Endometrium (tissue), 2 donors: Measurements from ENCODE around the gene COMMD7.
"Not testable (repeated sequence)": the region's sequence is repeated elsewhere in the genome, so short reads cannot be mapped to it uniquely, and the experiment has no call there.

Experiments
- FAIRE-seq: peaks from 2 replicates; lab custom pipeline; 2012; peaks lifted over from hg19 to GRCh38; lab: Jason Lieb, UNC
- donor health status: control.
- donor health status: control.

Gene COMMD7

DNA sequence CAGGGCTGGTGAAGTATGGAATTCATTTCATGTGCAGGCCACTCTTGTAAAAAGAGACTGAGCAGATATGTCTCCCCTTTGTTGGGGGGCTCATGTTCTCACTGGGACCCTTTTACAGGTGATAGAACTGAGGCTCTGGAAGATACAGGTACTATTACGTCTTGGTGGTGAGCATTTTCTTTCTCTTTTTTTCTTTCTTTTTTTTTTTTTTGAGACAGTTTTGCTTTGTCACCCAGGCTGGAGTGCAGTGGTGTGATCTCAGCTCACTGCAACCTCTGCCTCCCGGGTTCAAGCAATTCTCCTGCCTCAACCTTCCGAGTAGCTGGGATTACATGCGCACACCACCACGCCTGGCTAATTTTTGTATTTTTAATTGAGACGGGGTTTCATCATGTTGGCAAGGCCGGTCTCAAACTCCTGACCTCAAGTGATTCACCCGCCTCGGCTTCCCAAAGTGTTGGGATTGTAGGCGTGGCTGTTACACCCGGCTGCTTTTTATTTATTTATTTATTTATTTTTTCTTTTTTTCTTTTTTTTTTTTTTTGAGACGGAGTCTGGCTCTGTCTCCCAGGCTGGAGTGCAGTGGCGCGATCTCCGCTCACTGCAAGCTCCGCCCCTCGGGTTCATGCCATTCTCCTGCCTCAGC, 22.1 kb upstream of the COMMD7 start:
- not testable (repeated sequence) for FAIRE-seq

DNA sequence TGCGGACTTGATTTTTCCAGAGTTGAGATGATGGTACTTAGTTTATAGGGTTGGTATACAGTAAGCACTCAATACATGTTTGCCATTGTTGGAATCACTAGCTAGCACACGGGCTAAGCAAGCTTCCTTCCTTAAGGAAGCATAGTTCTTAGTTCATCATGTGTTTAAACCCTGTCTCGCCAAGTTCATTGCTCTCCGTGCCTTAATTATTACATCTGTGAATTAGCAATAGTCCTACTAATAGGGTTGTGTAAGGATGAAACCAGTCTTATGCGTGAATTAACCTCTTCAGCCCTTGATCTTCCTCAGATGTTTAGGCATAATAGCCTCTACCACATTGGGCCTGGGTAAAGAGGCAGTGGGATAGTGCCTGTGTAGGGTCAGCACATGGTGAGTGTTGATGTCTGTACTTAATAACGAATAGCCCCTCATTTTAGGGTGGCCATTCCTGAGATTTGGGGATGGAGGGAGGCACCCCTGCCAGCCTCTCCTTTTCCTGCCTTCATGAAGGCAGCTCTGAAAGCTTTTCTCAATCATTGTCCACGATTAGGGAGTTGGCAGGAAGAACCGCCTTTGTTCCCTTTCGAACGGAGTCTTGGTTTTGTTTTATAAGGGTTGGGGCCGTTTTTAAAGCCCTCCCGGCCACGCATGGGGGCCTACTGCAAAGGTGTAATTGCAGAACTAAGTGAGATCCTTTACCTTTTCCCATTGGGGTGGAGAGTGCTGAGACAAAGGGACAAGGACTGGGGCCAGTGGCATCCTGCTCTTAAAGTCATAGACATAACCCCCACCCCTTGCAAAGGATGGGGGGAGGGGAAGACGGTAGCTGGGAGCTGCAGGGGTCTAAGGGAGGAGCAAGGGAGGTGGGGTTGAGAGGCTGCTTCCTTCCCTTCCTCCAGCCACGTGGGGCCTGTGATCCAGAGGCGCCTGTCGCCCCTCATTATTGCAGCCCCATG, 21.0 kb upstream of the COMMD7 start:
- no peak for FAIRE-seq

DNA sequence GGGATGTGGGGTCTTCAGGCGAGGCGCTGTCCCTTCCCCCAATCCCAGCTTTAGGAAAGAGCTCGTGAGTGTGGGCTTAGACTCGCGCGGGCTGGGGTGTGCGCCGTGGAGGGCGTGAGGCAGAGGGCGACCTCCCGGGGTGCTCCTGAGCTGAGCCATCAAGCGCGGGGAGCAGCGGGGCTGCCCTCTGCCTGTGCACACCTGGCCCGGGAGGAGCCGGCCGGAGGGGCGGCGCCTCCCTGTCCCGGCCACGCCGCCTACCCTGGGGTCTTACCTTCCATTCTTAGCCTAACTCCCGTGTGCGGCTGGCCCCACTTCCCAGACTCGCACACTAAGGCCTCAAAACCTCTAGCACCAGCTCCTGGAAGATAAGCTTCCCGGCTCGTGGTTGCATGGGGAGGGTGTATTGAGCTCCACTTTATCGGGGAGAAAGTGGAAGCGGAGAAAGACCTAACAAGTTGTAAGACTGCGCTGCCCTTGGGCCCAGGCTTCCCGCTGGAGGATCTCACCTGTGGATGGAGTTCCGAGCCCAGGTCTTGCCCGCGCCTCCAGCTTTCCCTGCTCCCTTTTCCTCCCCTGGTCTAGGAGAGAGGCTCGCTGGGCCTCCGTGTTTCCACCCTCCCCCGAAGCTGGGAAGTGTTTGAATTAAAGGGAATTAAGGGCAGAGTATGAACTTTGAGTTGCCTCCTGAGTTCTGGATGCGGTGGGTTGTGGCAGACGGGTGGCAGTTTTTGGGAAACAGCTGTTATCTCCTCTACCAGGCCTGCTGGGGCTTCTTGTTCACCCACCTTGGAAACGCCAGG, 20.1 kb upstream of the COMMD7 start:
- no peak for FAIRE-seq

- FAIRE-seq, result no peak
Measured at GRCh38 chr20:32762754-32763201, 19.5 kb upstream of the COMMD7 start.

- no peak for FAIRE-seq
Measured at GRCh38 chr20:32761831-32762753, 18.8 kb upstream of the COMMD7 start, which contains the start of gene DNMT3B. DNMT3B (plus strand) TSS chr20:32762385; CDS start chr20:32780324, 17,939 bp downstream.

GRCh38 chr20:32761417-32761830, 18.2 kb upstream of the COMMD7 start:
- no peak for FAIRE-seq

GRCh38 chr20:32756156-32756555, 12.9 kb upstream of the COMMD7 start:
- no peak for FAIRE-seq

DNA sequence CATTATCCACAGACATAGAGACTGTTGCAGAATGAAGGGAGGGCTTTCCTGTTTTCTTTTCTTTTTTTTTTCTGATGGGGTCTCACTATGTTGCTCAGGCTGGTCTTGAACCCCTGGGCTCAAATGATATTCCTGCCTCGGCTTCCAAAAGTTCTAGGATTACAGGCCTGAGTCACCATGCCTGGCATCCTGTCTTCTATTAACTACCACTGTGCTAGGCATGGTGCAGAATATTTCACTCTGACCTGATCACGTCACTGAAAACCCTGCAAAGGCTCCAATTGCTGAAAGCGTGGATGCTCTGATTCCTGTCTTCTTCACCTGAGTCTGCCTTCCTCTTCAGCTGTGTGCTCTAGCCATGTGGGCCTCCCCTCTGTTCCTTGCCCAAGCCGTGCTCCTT, 10.5 kb upstream of the COMMD7 start:
- no peak for FAIRE-seq

GRCh38 chr20:32752458-32753250, 9.4 kb upstream of the COMMD7 start:
- FAIRE-seq, result no peak

DNA sequence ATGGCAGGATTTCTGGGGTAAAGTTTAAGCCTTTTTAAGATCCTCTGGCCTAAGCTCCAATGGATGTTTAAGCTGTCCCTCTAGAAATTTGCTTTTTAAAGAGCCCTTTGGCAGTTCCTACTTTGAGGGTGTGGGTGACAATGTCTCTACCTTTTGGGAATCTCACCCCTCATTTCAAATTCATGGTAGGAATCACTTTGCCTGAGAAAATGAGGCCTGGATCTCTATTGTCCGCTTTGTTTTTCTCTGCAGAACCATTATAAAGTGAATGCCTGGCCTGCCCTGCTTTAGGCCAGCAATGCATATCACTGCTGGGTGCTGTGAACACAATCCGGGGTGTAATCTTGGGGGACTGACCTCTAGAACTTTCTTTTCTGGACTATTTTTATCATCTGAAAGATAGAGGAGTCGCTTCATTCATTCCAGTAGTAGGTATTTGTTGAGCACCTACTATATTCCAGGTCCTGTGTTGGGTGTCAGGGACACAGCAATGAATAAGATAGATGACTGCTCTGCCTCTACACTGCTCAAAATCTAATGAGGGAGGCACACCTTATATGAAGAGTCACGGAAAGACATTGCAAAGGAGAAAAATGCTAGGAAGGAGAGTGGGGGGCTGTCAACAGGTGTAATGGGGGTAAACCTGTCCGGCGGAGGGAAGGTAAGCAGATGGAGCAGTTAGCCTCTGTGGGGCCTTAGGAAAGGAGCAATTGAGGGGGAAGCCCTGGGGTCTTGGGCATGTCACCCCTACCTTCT, 8.6 kb upstream of the COMMD7 start:
- FAIRE-seq, result no peak

- FAIRE-seq, result no peak
Measured at GRCh38 chr20:32751293-32751692, 8.0 kb upstream of the COMMD7 start.

GRCh38 chr20:32749914-32750637, 6.8 kb upstream of the COMMD7 start:
- no peak for FAIRE-seq

DNA sequence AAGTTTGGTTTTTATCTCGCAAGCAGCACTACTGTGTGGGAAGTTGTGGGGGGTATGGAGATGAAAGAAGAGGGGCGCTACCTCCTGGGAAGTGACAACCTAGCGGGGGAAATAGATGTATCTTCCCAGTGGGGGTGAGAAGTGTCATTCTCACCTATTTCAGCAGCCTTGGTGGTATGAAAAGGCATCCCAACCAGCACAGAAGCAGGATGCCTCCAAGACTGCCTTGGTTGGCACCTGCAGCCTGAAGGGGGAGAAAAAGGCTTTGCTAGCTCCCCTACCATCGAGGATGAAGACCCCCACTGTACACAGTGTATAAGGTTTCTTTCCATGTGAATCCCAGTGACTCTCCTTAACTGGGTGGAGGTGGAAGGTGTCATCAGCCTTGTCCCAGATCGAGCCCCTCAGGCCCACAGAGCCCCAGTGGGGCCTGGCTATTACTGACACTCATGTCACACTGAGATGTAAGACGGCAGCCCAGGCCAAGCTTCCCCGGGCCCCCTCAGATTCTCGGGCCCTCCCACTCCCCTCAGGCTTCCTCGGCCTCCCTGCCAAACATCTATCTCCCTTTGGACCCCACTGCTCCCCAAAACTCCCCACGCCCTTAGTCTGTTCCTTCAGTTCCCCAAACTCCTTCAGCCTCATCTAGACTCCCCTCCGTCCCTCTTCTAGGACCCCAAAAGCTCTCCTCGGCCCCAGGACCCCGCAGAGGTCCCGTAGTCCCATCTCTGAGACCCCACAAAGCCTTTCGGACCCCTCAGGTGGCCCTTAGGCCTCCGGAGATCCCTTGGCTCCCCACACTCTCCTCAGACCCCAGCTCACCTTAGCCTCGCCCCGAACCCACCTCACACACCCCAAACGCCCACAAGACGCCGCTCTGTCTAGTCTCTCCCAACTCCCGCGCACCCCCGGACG, 688 bp downstream of the COMMD7 start:
- no peak for FAIRE-seq

DNA sequence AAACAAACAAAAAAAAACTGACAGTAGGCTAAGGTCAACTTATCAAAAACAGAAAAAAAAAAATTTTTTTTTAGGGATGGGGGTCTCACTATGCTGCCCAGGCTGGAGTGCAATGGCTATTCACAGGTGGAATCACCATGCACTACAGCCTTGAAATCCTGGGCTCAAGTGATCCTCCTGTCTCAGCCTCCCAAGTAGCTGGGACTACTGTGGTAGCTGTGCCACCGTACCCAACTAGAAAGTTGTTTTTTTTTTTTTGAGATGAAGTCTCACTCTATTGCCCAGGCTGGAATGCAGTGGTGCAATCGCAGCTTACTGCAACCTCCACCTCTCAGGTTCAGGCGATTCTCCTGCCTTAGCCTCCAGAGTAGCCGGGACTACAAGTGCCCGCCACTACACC, 2.1 kb downstream of the COMMD7 start:
- FAIRE-seq, result no peak

GRCh38 chr20:32737371-32738223, 5.7 kb downstream of the COMMD7 start:
- FAIRE-seq, result no peak

- FAIRE-seq, result no peak
Measured at GRCh38 chr20:32731882-32732266, 11.4 kb downstream of the COMMD7 start.

GRCh38 chr20:32729334-32729733, 13.9 kb downstream of the COMMD7 start:
- FAIRE-seq, result not testable (repeated sequence)
